SHP77 treated with DMSO at 0.1 percent for 48 hours (cell line): ENCODE data around the gene ZCCHC17.

Experiments used
- DNase-seq: peaks from one replicate; lab custom pipeline; 2025; lab: John Stamatoyannopoulos, UW

Gene ZCCHC17

DNA sequence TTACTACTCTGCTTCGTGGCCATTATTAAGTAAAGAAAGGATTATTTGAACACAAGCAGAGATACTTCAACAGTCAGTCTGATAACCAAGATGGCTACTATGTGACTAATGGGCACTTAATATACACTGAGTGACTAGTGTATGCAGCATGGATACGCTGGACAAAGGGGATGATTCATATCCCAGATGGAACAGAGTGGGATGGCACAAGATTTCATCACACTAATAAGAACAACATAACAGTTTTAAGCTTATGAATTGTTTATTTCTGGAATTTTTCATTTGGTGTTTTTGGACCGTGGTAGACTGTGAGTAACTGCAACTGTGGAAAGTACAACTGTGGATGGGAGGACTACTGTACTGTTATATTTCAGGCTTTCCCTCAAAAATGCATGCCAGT, 9.4 kb downstream of the ZCCHC17 start:
- no peak for DNase-seq

DNA sequence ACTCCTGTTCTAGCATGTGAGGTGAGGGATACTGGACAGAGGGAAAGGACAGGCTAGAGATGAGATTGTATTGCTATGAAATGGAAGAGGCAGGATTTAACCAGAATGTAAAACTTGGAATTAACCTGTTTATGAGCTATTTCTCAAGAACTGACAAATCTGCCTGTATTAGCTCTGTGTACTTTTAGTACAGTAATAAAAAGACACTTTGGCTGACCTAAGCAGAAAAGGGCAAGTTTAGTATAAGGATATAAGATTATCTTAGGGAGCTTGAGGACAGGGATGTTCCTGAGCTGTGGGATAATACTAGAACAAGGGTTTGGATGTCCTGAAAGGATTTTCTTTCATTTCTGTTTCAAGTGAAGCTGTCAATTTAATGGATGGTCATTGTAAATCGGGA, 11.2 kb downstream of the ZCCHC17 start:
- no peak for DNase-seq

GRCh38 chr1:31310198-31310597, 13.4 kb downstream of the ZCCHC17 start:
- DNase-seq, result no peak

DNA sequence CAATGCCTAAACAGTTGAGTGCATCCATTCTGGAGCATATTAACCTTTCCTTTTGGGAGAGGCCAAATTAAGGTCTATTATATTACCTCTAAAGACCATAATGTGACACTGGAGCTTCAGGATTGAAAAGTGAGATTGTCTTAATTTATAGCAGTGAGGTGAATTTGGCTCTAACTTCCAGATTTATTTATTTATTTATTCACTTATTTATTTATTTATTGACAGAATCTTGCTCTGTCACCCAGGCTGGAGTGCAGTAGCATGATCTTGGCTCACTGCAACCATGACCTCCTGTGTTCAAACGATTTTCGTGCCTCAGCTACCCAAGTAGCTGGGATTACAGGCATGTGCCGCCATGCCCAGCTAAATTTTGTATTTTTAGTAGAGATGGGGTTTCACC, 19.1 kb downstream of the ZCCHC17 start:
- no peak for DNase-seq

DNA sequence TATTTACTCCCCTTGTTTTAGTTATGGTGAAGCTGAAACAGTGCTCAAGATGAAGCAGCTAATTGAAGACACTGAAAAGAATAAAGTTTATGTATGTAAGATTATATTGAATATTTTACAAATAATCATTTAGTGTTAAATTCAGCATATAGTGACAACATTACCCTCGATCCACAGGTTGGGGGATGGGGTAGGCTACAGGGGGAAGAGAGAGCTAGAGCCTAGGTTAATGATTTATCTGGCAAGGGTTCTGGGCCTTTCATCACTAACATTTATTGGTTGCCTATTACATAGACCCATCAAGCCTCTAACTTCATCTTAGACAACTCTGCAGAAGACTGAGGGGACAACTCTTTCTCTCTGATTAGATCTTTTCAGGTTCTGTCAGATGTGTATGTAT, 21.3 kb downstream of the ZCCHC17 start:
- DNase-seq, result no peak

DNA sequence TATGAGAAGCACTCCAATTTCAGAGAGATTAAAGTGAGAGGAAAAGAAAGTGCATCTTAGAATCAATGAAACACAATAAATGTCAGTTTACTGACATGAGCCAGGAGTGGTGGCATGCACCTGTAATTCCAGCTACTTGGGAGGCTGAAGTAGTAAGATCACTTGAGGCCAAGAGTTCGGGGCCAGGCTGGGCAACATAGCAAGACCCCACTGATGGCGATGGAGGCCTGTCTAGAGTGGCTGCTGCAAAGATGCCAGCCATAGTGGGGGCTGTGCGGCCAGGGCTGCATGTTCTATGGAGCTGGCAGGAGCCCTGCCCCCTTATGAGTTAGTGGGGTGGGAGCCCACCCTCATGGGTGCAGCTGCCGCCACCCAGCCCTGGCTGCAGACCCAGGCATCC, 27.3 kb downstream of the ZCCHC17 start:
- no peak for DNase-seq

DNA sequence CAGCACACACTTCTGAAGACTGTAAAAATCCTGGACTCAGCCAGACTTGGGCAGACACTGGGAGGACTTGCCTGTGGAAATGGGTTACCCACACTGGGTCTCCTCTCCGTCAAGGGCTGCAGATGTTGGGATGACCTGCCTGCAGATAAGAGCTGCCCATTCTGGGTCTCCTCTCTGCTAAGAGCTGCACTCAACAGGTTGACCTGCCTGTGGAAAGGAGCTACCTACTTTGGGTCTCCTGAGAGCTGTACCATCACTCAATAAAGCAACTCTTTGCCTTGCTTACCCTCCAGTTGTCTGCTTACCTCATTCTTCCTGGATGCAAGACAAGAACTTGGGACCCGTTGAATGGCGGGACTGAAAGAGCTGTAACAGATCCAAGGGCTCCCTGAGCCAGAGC, 28.2 kb downstream of the ZCCHC17 start:
- no peak for DNase-seq

DNA sequence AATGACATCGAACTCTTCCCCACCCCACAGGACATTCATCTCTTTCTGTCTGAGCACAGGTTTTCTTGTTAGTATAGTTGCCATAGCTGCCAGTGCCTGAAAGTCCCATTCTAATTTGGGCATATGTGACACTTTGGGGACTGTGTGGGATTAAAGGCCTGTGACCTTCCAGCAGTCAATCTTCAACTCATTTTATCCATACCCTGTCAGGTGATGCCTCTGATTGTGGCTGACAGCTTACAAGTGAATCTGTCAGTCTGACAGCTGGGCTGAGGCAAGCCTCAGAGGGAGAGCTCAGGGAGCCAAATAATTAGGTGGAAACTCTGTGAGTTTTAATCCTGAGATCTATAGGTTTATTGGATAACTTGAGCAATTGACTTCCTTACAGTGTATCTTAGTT, 29.6 kb downstream of the ZCCHC17 start:
- DNase-seq, result no peak

GRCh38 chr1:31327381-31327780, 30.5 kb downstream of the ZCCHC17 start:
- DNase-seq, result no peak

GRCh38 chr1:31335007-31335406, 38.2 kb downstream of the ZCCHC17 start:
- DNase-seq, result peak; percentile 33

- no peak for DNase-seq
Measured at GRCh38 chr1:31336687-31337467, 40.0 kb downstream of the ZCCHC17 start.

GRCh38 chr1:31344503-31344902, 47.7 kb downstream of the ZCCHC17 start:
- no peak for DNase-seq

DNA sequence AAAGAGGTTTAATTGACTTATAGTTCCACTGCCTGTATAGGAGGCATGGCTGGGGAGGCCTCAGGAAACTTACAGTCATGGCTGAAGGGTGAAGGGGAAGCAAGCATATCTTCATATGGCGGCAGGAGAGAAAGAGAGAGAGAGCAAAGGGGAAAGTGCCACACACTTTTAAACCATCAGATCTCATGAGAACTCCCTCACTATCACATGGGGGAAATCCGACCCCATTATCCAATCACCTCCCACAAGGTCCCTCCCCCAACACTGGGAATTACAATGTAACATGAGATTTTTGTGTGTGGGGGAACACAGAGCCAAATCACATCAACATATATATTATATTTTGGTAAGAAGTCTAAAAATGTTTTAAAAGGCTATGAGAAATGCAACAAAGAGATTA, 48.8 kb downstream of the ZCCHC17 start:
- no peak for DNase-seq

DNA sequence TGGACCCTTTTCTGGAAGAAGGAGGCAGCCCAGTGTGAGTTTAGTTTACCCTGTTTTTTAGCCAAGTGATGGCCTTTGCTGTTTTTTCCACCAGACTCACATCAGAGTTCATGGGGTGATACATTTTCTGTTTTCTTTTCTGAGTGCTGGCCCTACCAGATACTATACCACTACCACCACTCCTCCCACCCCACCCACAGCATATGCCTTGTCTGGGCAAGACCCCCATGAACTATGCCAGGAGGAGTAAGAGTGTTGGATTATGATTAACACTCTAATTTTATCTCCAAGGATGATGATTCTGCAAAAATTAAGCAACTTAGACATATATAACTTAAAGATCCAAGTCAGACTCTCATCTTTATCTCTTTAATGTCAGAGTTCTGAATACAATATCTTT, 50.0 kb downstream of the ZCCHC17 start:
- no peak for DNase-seq

- no peak for DNase-seq
Measured at GRCh38 chr1:31348449-31348848, 51.6 kb downstream of the ZCCHC17 start.

DNA sequence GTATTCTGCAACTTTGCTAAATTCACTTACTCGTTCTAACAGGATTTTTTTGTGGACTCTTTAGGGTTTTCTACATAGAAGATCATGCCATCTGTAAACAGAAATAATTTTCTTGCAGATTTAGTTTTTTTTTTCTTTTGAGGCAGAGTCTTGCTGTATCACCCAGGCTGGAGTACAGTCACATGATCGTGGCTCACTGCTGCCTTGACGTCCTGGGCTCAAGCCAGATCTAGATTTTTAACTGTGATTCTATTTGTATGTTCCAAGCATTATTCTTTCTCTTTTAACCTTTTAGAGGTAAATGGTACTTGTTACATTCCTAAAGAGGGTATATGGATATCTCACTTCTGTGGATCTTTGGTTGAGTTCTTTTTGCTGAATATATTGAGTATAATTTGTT, 57.5 kb downstream of the ZCCHC17 start:
- no peak for DNase-seq

- no peak for DNase-seq
Measured at GRCh38 chr1:31356427-31356826, 59.6 kb downstream of the ZCCHC17 start.

GRCh38 chr1:31361607-31362006, 64.8 kb downstream of the ZCCHC17 start:
- DNase-seq, result no peak

GRCh38 chr1:31362032-31362431, 65.2 kb downstream of the ZCCHC17 start:
- no peak for DNase-seq

DNA sequence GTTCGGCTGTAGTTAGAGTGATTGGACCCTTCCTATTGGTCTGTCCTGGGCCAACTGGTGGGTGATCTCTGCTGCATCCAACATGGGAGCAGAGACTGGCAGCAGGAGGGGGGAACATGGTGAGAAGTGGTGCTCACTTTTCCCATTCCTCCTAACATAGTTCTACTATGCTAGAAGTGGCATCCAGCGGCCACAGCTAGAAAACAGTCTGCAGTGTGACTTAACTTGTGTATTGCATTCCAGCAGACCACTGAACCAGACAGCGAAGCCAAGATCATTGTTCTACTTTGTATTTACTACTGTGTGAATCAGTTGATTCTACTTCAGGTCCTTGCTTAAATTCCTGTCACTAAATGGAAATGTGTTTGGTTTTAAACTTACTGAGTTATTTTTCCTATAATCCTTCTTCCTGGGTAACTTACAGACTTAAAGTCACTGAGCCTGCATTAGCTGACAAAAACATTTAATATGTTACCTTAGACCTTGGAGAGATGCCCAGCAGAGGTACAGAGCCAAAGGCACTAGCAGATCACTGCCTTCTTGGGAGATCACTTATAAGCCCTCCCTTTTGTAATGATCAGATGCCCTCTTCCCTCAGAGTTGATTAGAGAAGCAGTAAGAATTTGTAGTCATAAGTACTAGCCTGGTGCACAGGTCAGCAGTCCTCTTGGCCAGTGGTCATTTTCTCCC, 67.9 kb downstream of the ZCCHC17 start:
- no peak for DNase-seq

- DNase-seq, result no peak
Measured at GRCh38 chr1:31366796-31367195, 70.0 kb downstream of the ZCCHC17 start.

DNA sequence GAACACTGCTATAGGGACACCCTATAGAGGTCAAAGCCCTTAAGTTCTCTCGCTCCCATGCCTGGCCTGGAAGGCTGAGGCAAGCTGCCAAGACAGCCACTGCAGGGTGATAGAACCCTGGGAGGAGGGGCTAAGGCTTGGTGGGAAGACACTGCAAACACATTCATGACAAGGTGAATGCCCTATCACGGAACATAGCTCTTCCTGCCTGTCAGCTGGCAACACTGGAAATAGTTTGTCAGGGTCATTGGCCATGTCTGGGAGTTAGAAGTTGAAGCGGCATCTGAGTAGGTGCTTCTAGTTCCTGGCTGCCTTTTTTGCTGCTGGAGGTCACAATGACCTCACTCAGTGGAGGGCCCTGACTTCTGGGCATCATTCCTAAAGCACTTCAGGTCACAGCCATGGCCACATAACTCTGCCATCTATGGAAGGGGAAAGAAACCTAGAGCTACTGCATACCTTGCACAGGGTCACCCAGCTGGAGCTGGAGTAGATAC, 71.8 kb downstream of the ZCCHC17 start:
- DNase-seq, result no peak

GRCh38 chr1:31370021-31370420, 73.2 kb downstream of the ZCCHC17 start:
- no peak for DNase-seq

GRCh38 chr1:31370565-31370964, 73.7 kb downstream of the ZCCHC17 start:
- DNase-seq, result no peak
